ENCODE data around the gene SLX4IP.

GRCh38 chr20:10568032-10568431 is 132.9 kb downstream of the SLX4IP start:
- TF ChIP-seq CTCF (IDR thresholded peaks at IDR 0.05 in 2 of 3, conservative IDR thresholded peaks at IDR 0.05 in 1 of 3; ENCODE audit: borderline replicate concordance in 1 of 3, insufficient read depth in 1 of 3, low read depth in 2 of 3, low read length in 2 of 3) (no peak), POLR2A (IDR thresholded peaks at IDR 0.05; ENCODE audit: borderline replicate concordance, extremely low read depth, insufficient read depth, insufficient read length) (no peak), RAD21 (IDR thresholded peaks at IDR 0.05; ENCODE audit: low read depth) (no peak), EGR1 (IDR thresholded peaks at IDR 0.05; ENCODE audit: low read depth) (no peak), EZH2 (IDR thresholded peaks at IDR 0.05) (no peak), ZNF274 (IDR thresholded peaks at IDR 0.05; ENCODE audit: low read depth, low read length) (no peak), CEBPB (IDR thresholded peaks at IDR 0.05; ENCODE audit: low read depth) (no peak)

Measured in HCT116 (cell line).